ENCODE measurements around the gene NLK.

GRCh38 chr17:28199728-28200127 lies 157.3 kb downstream of the NLK start:
- no peak for TF ChIP-seq RNF219 (CRISPR knock-in tag; IDR thresholded peaks at IDR 0.05)
- no peak for TF ChIP-seq REST (IDR thresholded peaks at IDR 0.05; ENCODE audit: borderline replicate concordance in 1 of 2, low read depth in 1 of 2, low read length in 2 of 2)
- TF ChIP-seq SP1 (IDR thresholded peaks at IDR 0.05): no peak
- TF ChIP-seq SP1 (CRISPR knock-in tag; IDR thresholded peaks at IDR 0.05): no peak
- TF ChIP-seq CTCF (CRISPR knock-in tag; IDR thresholded peaks at IDR 0.05): no peak
- TF ChIP-seq ZBTB49 (CRISPR knock-in tag; IDR thresholded peaks at IDR 0.05; ENCODE audit: borderline replicate concordance): no peak
